ENCODE results near the gene CELA3B.
"Not testable (repeated sequence)": the region's sequence is repeated elsewhere in the genome, so short reads cannot be mapped to it uniquely, and the experiment has no call there.

The CELA3B gene

GRCh38 chr1:22030473-22030872, 53.7 kb downstream of the CELA3B start:
- H3K4me1 Mint-ChIP-seq (ENCODE audit: low read depth): peaks cover 46% of the 10 kb centered on the region
- H3K4me3 Mint-ChIP-seq: no peak overlapping the region
- H3K27ac Mint-ChIP-seq: peak overlapping the region; percentile 36
- H3K27me3 Mint-ChIP-seq (ENCODE audit: low read depth): no peaks in the 10 kb centered on the region
- no peaks in the 10 kb centered on the region for H3K9me3 Mint-ChIP-seq
- H3K36me3 Mint-ChIP-seq (ENCODE audit: low read depth): peaks cover 6% of the 10 kb centered on the region

- H3K4me1 Mint-ChIP-seq (ENCODE audit: low read depth): peaks cover 42% of the 10 kb centered on the region
- no peaks in the 10 kb centered on the region for H3K9me3 Mint-ChIP-seq
- H3K27me3 Mint-ChIP-seq (ENCODE audit: low read depth): no peaks in the 10 kb centered on the region
- peak overlapping the region; percentile 91 for H3K27ac Mint-ChIP-seq
- H3K4me3 Mint-ChIP-seq: peak overlapping the region; percentile 52
- peaks cover 5% of the 10 kb centered on the region for H3K36me3 Mint-ChIP-seq (ENCODE audit: low read depth)
Observed at GRCh38 chr1:22031214-22031962, 54.6 kb downstream of the CELA3B start.

- H3K9me3 Mint-ChIP-seq; H3K27me3 Mint-ChIP-seq (ENCODE audit: low read depth); H3K36me3 Mint-ChIP-seq (ENCODE audit: low read depth); H3K4me3 Mint-ChIP-seq; H3K27ac Mint-ChIP-seq: not testable (repeated sequence)
- peaks cover 43% of the 10 kb centered on the region for H3K4me1 Mint-ChIP-seq (ENCODE audit: low read depth)
Observed at GRCh38 chr1:22034834-22035233, 58.0 kb downstream of the CELA3B start.

- no peaks in the 10 kb centered on the region for H3K27me3 Mint-ChIP-seq (ENCODE audit: low read depth)
- H3K9me3 Mint-ChIP-seq: no peaks in the 10 kb centered on the region
- no peak overlapping the region for H3K4me3 Mint-ChIP-seq
- H3K4me1 Mint-ChIP-seq (ENCODE audit: low read depth): peaks cover 39% of the 10 kb centered on the region
- no peaks in the 10 kb centered on the region for H3K36me3 Mint-ChIP-seq (ENCODE audit: low read depth)
- peak overlapping the region; percentile 90 for H3K27ac Mint-ChIP-seq
Observed at GRCh38 chr1:22037520-22037919, 60.7 kb downstream of the CELA3B start.

- Mint-ChIP-seq H3K9me3 (no peaks in the 10 kb centered on the region), H3K4me3 (no peak overlapping the region), H3K27me3 (ENCODE audit: low read depth) (no peaks in the 10 kb centered on the region), H3K27ac (peak overlapping the region; percentile 90), H3K36me3 (ENCODE audit: low read depth) (no peaks in the 10 kb centered on the region), H3K4me1 (ENCODE audit: low read depth) (peaks cover 41% of the 10 kb centered on the region)
Observed at GRCh38 chr1:22038036-22038435, 61.2 kb downstream of the CELA3B start.

Data from T-helper 1 cell treated with Interleukin-12 subunit alpha and Interleukin-12 subunit beta and Interleukin-4 antibody, amounts not matched to agents 30 μg/mL and 1 μg/mL, for 36 hours (primary cell).